HEK293T (cell line): ENCODE measurements around the gene GHR.

Experiments
- CTCF ChIA-PET: fragments of 350-600 bp; formaldehyde crosslinking; extraction: SDS; loops from one replicate; lab custom pipeline; 2021; ENCODE audit warnings: antibody characterized with exemption, inconsistent platforms; lab: Yijun Ruan, JAX
- POLR2A ChIA-PET: fragments of 350-600 bp; formaldehyde crosslinking; extraction: SDS; loops from one replicate; lab custom pipeline; 2020; ENCODE audit warnings: antibody characterized with exemption, inconsistent platforms; lab: Yijun Ruan, JAX
- DNase-seq: peaks from one replicate; pipeline ENCODE4 v3.0.0; 2012; ENCODE audit warnings: mixed read lengths; ENCODE audit errors: extremely low spot score
- ARNT ChIP-seq: fragments of 450-650 bp; IDR thresholded peaks from 2 replicates; pipeline ENCODE4 v1.6.1; 2017; ENCODE audit warnings: mild to moderate bottlenecking
- BHLHE40 ChIP-seq: fragments of 450-650 bp; IDR thresholded peaks from 2 replicates; pipeline ENCODE4 v1.6.1; 2016; ENCODE audit warnings: mild to moderate bottlenecking, moderate library complexity, borderline replicate concordance
- CTBP1 ChIP-seq: fragments of 450-650 bp; IDR thresholded peaks from 2 replicates; pipeline ENCODE4 v1.6.1; 2016; ENCODE audit warnings: borderline replicate concordance
- ELF4 ChIP-seq: fragments of 450-650 bp; IDR thresholded peaks from 2 replicates; pipeline ENCODE4 v1.6.1; 2017; ENCODE audit warnings: antibody characterized with exemption
- FOXA1 ChIP-seq: fragments of 450-650 bp; IDR thresholded peaks from 2 replicates; pipeline ENCODE4 v1.6.1; 2016; ENCODE audit warnings: mild to moderate bottlenecking
- FOXK2 ChIP-seq: fragments of 450-650 bp; IDR thresholded peaks from 2 replicates; pipeline ENCODE4 v1.6.1; 2016; ENCODE audit warnings: mild to moderate bottlenecking
- FOXM1 ChIP-seq: fragments of 450-650 bp; IDR thresholded peaks from 2 replicates; pipeline ENCODE4 v1.6.1; 2017; ENCODE audit warnings: mild to moderate bottlenecking, borderline replicate concordance
- HDGF ChIP-seq: fragments of 450-650 bp; IDR thresholded peaks from 2 replicates; pipeline ENCODE4 v1.6.1; 2017; ENCODE audit warnings: antibody characterized with exemption, borderline replicate concordance
- L3MBTL2 ChIP-seq: fragments of 450-650 bp; conservative IDR thresholded peaks from 2 replicates; pipeline ENCODE4 v1.6.1; 2016; ENCODE audit warnings: mild to moderate bottlenecking
- LEF1 ChIP-seq: fragments of 450-650 bp; IDR thresholded peaks from 2 replicates; pipeline ENCODE4 v1.6.1; 2017; ENCODE audit warnings: mild to moderate bottlenecking, borderline replicate concordance
- NFRKB ChIP-seq: fragments of 450-650 bp; IDR thresholded peaks from 2 replicates; pipeline ENCODE4 v1.6.1; 2016; ENCODE audit warnings: mild to moderate bottlenecking, moderate library complexity
- SP1 ChIP-seq: fragments of 450-650 bp; IDR thresholded peaks from 2 replicates; pipeline ENCODE4 v1.6.1; 2017
- SUZ12 ChIP-seq: fragments of 450-650 bp; IDR thresholded peaks from 2 replicates; pipeline ENCODE4 v1.6.1; 2016; ENCODE audit warnings: mild to moderate bottlenecking
- TARDBP ChIP-seq: fragments of 450-650 bp; IDR thresholded peaks from 2 replicates; pipeline ENCODE4 v1.6.1; 2016
- ZNF384 ChIP-seq: fragments of 450-650 bp; IDR thresholded peaks from 2 replicates; pipeline ENCODE4 v1.6.1; 2016
- TF ChIP-seq, protein P1 (sequence below): fragments of 450-650 bp; IDR thresholded peaks from 2 replicates; pipeline ENCODE4 v1.6.1; 2016

The GHR gene

DNA sequence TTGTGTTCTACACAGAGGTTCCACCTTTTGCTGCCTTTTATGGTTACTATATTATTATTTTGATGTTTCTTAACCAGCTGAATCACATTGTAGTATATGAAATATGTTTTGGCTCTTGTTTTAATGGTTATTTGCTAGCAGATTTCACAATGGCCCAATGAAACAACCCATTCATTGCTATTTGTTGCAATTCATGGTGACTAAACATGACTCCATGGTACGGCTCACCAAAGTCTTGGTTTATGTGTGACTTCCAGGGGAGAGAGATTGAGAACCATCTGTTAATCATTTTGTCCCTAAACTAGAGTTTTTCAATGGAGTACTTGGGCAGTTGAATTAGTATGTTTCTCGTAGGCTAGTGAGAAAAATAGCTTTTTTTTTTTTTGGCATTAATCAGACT, 108.4 kb downstream of the GHR start:
- POLR2A ChIA-PET = no interaction called here
- CTCF ChIA-PET = no interaction called here
- TF ChIP-seq HDGF (no peak), FOXM1 (no peak), ELF4 (no peak), CTBP1 (no peak), NFRKB (no peak)
- DNase-seq = no peak

DNA sequence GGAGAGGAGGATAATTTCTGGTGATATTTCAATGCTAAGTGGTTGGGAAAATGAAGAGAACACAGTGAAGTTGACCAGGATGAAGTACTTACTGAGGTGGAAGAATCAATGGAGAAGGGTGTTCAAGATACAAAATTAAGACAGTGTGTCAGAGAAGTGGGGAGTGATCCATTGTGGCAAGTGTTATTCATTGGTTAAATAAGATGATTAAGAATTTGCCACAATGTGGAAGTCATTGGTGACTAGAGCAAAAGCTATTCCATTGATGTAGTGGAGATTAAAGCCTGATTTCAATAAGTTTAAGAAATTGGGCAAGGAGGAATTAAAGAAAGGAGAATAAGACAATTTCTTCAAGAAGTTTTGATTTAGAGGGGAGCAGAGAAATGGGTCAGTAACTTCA, 118.9 kb downstream of the GHR start:
- ChIA-PET POLR2A (no interaction called here), CTCF (no interaction called here)
- no peak for DNase-seq
- TF ChIP-seq SUZ12 = no peak
- no peak for TF ChIP-seq L3MBTL2
- TF ChIP-seq CTBP1 = no peak
- no peak for TF ChIP-seq SP1
- no peak for TF ChIP-seq HDGF
- TF ChIP-seq ZNF384 = no peak
- TF ChIP-seq TARDBP = no peak
- no peak for TF ChIP-seq ELF4
- no peak for TF ChIP-seq FOXM1
- no peak for TF ChIP-seq FOXA1
- TF ChIP-seq NFRKB = no peak
- no peak for TF ChIP-seq FOXK2
- TF ChIP-seq, protein P1, sequence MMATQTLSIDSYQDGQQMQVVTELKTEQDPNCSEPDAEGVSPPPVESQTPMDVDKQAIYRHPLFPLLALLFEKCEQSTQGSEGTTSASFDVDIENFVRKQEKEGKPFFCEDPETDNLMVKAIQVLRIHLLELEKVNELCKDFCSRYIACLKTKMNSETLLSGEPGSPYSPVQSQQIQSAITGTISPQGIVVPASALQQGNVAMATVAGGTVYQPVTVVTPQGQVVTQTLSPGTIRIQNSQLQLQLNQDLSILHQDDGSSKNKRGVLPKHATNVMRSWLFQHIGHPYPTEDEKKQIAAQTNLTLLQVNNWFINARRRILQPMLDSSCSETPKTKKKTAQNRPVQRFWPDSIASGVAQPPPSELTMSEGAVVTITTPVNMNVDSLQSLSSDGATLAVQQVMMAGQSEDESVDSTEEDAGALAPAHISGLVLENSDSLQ = no peak

DNA sequence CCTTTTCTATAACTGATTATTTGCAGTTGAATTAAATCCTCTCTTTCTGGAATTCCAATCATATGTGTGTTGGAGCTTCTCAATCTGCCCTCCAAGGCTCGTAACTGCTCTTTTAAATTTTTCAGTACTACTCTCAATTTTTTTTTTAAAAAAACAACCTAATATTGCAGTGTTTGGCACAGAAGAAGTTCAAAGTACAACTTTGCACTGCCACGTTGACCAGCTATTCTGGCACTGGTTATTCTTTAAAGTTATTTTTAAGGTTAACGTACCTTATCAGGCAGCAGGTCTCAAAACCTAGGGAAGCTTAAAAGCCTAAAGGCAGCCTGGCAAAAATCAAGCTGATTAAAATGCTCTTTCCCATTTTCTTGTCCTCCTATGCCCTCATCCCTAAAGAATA, 120.5 kb downstream of the GHR start:
- TF ChIP-seq ELF4 = no peak
- TF ChIP-seq, protein P1 = no peak
- no peak for TF ChIP-seq HDGF
- no peak for TF ChIP-seq SP1
- TF ChIP-seq FOXK2 = no peak
- TF ChIP-seq TARDBP = no peak
- TF ChIP-seq L3MBTL2 = no peak
- TF ChIP-seq LEF1 = no peak
- TF ChIP-seq SUZ12 = no peak
- TF ChIP-seq NFRKB = no peak
- no peak for TF ChIP-seq FOXA1
- TF ChIP-seq ARNT = no peak
- ChIA-PET POLR2A (no interaction called here), CTCF (no interaction called here)
- DNase-seq = no peak

DNA sequence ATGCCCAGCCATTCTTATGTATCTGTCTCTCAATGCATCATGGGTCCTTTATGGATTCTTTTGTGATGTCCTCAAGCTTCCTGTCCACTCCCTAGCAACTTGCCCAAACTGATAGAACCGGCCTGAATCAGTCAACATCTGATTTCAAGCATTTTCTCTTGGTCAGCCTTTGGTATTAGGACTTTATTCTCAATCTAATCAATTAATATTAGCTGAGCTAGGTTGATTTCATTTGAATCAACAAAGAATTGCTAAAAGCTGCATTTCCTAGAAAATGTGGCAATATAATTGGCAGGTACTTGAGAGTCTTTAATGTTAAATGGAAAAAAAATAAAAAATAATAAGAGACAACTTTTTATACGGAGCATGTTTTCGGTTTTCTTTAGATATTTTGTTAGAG, 121.8 kb downstream of the GHR start:
- no peak for DNase-seq
- TF ChIP-seq LEF1 (no peak), SP1 (no peak)
- POLR2A ChIA-PET = no interaction called here
- CTCF ChIA-PET = no interaction called here

DNA sequence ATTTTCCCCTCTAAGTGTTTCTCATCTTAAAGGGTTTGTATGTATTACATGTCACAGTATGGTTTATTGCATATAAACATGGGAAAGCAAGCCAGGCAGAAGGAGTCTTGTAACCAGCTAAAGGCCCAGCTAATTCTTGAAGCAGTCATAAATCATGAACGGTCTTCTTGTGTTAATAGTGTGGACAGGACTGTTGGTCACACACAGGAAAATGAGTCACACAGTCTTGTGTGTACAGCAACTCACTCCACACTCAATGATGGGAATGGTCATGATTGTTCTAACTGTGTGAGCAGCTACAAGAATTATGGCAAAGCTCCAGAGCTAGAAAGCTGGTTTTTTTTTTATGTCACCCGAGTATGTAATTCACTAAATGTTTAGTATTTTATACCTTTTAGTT, 123.9 kb downstream of the GHR start:
- no peak for TF ChIP-seq CTBP1
- no peak for DNase-seq
- CTCF ChIA-PET = no interaction called here
- POLR2A ChIA-PET = no interaction called here

DNA sequence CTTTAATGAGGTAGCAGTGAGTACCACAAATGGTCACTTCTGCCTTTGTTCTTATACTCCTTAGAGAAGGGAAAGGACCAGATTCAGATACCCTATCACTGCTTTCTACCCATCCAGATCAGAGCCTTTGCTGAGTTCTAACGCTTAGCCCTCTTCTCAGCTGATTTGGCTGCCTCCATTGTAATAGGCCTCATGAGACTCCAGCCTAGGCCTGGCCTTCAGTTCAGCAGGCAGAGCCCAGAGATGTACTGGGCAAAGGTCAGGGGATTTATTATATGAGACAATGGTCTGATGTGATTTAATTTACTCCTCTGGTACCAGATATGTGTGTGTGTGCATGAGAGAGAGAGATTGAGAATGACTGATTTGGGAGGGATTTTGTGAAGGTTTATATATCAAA, 124.7 kb downstream of the GHR start:
- DNase-seq = no peak
- ChIA-PET CTCF (no interaction called here), POLR2A (no interaction called here)
- TF ChIP-seq FOXM1 (no peak), L3MBTL2 (no peak), SUZ12 (no peak), NFRKB (no peak), ZNF384 (no peak), ELF4 (no peak), TARDBP (no peak), SP1 (no peak), BHLHE40 (no peak), ARNT (no peak)
- TF ChIP-seq, protein P1 = no peak

DNA sequence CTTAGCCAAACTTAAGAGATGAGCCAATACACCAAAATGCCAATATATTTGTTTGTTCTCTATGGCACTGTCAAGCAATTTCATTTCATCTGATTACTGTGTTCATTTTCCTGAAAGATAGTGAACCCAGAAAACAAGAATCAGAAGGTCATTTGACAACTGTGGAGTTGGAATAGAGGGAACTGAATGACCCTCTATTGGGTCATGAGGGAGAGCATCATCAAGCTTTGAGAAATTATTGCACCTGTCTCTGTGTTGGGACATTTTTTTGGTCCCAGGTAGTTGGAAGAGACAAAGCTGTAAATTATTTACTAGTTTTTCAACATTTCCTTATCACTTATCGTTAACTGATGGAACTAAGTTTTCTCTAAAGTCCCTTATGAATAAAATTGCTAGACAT, 129.4 kb downstream of the GHR start:
- CTCF ChIA-PET = no interaction called here
- TF ChIP-seq ELF4 (no peak), LEF1 (no peak)
- POLR2A ChIA-PET = no interaction called here
- no peak for DNase-seq

DNA sequence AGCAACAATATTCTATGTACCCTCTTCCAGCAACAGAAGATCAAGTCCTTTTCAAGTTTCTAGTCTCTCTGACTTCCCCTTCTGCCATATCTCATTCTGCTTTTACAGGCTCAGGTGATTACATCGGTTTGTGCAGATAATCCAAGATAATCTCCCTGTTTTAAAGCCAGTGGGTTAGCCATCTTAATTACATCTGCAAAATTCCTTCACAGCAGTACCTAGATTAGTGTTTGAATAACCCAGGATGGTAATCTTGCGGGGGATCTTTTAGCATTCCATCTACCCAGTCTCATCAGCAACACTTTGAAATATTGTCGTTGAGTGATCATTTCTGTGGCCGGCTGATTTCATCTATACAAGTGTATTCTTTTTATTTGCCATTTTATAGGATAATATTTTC, 130.2 kb downstream of the GHR start:
- TF ChIP-seq TARDBP (no peak), LEF1 (no peak)
- DNase-seq = no peak
- CTCF ChIA-PET = no interaction called here
- POLR2A ChIA-PET = no interaction called here
